ENCODE results near the gene ECI2. TPM values are rescaled to one million over a fixed set of nuclear protein-coding genes. Genes with fewer than 3 reads are reported as not detected.

ECI2 gene
- total and polyA plus RNA-seq, 10 donors: 25.9 to 61.0 (median 34.7) TPM

- no peak overlapping the region for H3K4me3 ChIP-seq
- 76 to 96% (median 89%) methylated on average over 6 of the region's 6 CpGs for WGBS, 5 donors
- no peaks in the 10 kb centered on the region for H3K4me1 ChIP-seq
- H3K9me3 ChIP-seq: no peaks in the 10 kb centered on the region
- TF ChIP-seq POLR2AphosphoS5 (IDR thresholded peaks at IDR 0.05): no peak
- TF ChIP-seq POLR2A (IDR thresholded peaks at IDR 0.05): no peak
- no peak for TF ChIP-seq CTCF (IDR thresholded peaks at IDR 0.05 in 8 of 11, conservative IDR thresholded peaks at IDR 0.05 in 3 of 11)
- H3K27me3 ChIP-seq (replicated peaks in 1 of 7): peaks cover 0 to 26% (median 10%) of the 10 kb centered on the region in 7 donors
- intact Hi-C loops (cut with DNase I; ENCODE audit: low total_unique reads): no loop called here
- DNase-seq: no peak
- H3K36me3 ChIP-seq: no peaks in the 10 kb centered on the region
- no peak overlapping the region for H3K27ac ChIP-seq
Measured at GRCh38 chr6:4074478-4075235, 60.7 kb downstream of the ECI2 start.

- H3K27ac ChIP-seq: no peak overlapping the region
- peaks cover 0 to 4% (median 0%) of the 10 kb centered on the region in 7 donors for H3K27me3 ChIP-seq (replicated peaks in 1 of 7)
- DNase-seq: no peak
- H3K4me1 ChIP-seq: no peaks in the 10 kb centered on the region
- H3K4me3 ChIP-seq: no peak overlapping the region
- intact Hi-C loops (cut with DNase I; ENCODE audit: low total_unique reads): no loop called here
- WGBS, 5 donors: 73 to 90% (median 86%) methylated on average over 4 of the region's 4 CpGs
- no peaks in the 10 kb centered on the region for H3K9me3 ChIP-seq
- no peaks in the 10 kb centered on the region for H3K36me3 ChIP-seq
- TF ChIP-seq CTCF (IDR thresholded peaks at IDR 0.05 in 8 of 11, conservative IDR thresholded peaks at IDR 0.05 in 3 of 11): no peak
Measured at GRCh38 chr6:4071330-4071729, 64.0 kb downstream of the ECI2 start.

- WGBS, 5 donors: 75 to 86% (median 81%) methylated on average over 6 of the region's 6 CpGs
- TF ChIP-seq POLR2A (IDR thresholded peaks at IDR 0.05) (no peak), POLR2AphosphoS5 (IDR thresholded peaks at IDR 0.05) (no peak), CTCF (IDR thresholded peaks at IDR 0.05 in 8 of 11, conservative IDR thresholded peaks at IDR 0.05 in 3 of 11) (no peak)
- DNase-seq: no peak
- Histone ChIP-seq H3K9me3 (no peaks in the 10 kb centered on the region), H3K4me1 (no peaks in the 10 kb centered on the region), H3K36me3 (peaks cover 0 to 20% (median 18%) of the 10 kb centered on the region in 6 donors), H3K4me3 (no peak overlapping the region), H3K27ac (no peak overlapping the region), H3K27me3 (replicated peaks in 1 of 7) (no peaks in the 10 kb centered on the region)
- intact Hi-C loops (cut with DNase I; ENCODE audit: low total_unique reads): loop anchor here (10.0 kb wide), 1 partner anchor 46 kb away; no protein-coding TSS in a partner anchor
Measured at GRCh38 chr6:4069199-4069598, 66.2 kb downstream of the ECI2 start.

GRCh38 chr6:4067673-4068072 lies 67.7 kb downstream of the ECI2 start:
- no peak for DNase-seq
- H3K36me3 ChIP-seq: peaks cover 0 to 35% (median 33%) of the 10 kb centered on the region in 6 donors
- H3K27me3 ChIP-seq (replicated peaks in 1 of 7): no peaks in the 10 kb centered on the region
- no peak overlapping the region for H3K4me3 ChIP-seq
- intact Hi-C loops (cut with DNase I; ENCODE audit: low total_unique reads): loop anchor here (10.0 kb wide), 1 partner anchor 47 kb away; no protein-coding TSS in a partner anchor
- no peaks in the 10 kb centered on the region for H3K4me1 ChIP-seq
- WGBS, 5 donors: 93 to 100% (median 97%) methylated on average over 1 of the region's 1 CpG
- H3K9me3 ChIP-seq: no peaks in the 10 kb centered on the region
- no peak for TF ChIP-seq POLR2AphosphoS5 (IDR thresholded peaks at IDR 0.05)
- TF ChIP-seq CTCF (IDR thresholded peaks at IDR 0.05 in 8 of 11, conservative IDR thresholded peaks at IDR 0.05 in 3 of 11): no peak
- no peak for TF ChIP-seq POLR2A (IDR thresholded peaks at IDR 0.05)
- H3K27ac ChIP-seq: no peak overlapping the region
